ENCODE data around the gene DDRGK1.
"Not testable (repeated sequence)": the region's sequence is repeated elsewhere in the genome, so short reads cannot be mapped to it uniquely, and the experiment has no call there.

DDRGK1 gene

DNA sequence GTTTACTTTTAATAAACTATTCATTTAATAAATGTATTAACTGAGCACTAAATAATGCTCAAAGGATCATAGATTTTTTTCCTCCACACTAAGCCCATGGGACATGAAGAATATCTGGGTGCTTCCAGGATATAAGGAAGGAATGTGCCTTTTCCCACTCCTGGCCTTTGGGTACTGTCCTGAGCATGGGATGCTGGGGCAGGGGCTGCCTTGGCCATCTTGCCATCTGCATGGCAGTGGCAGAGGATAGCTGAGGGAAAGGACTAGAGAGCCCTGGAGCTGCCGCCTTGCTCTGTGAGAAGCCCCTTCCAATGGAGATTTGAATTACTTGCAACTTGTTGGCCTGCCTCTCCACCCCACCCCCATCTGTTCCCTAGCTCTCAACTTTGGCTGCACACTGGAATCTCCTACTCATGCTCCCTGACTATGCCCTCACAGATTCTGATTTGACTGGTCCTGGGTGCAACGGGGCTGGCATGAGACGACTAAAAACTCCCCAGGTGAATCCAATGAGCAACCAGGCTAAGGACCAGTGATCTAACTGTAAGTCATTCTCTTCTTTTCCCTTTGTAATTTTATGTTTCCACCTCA is 15.6 kb downstream of the DDRGK1 start:
- Histone ChIP-seq H3K9me3 (replicated peaks in 1 of 2; ENCODE audit: control insufficient read depth in 2 of 2, insufficient read depth in 1 of 2, low read depth in 1 of 2, low read length in 2 of 2) (no peaks in the 10 kb centered on the region), H2AFZ (ENCODE audit: low read length) (no peak overlapping the region), H3K23ac (ENCODE audit: low read depth, low read length, poor library complexity) (no peak overlapping the region), H3K27me3 (ENCODE audit: control insufficient read depth in 3 of 3, insufficient read depth in 3 of 3, low read depth in 1 of 3, low read length in 3 of 3) (no peaks in the 10 kb centered on the region), H2BK15ac (ENCODE audit: low read length) (no peak overlapping the region), H3K4me1 (ENCODE audit: control insufficient read depth in 2 of 2, insufficient read depth in 1 of 2, low read depth in 1 of 2, low read length in 2 of 2) (no peaks in the 10 kb centered on the region), H4K91ac (ENCODE audit: low read depth, low read length, poor library complexity) (no peak overlapping the region), H3K4ac (ENCODE audit: low read length) (no peak overlapping the region), H2BK120ac (ENCODE audit: low read depth, low read length) (no peak overlapping the region), H3K4me3 (ENCODE audit: low read length in 2 of 2) (no peak overlapping the region), H2AK5ac (ENCODE audit: low read depth, low read length) (no peak overlapping the region), H3K18ac (ENCODE audit: low read length) (peak overlapping the region; percentile 13), H3K36me3 (replicated peaks in 1 of 2; ENCODE audit: control insufficient read depth in 2 of 2, insufficient read depth in 2 of 2, low read length in 2 of 2) (peaks cover 32 to 55% of the 10 kb centered on the region in 2 donors), H2BK12ac (ENCODE audit: low read length) (no peak overlapping the region), H3K14ac (ENCODE audit: low read length) (no peak overlapping the region), H3K79me1 (ENCODE audit: low read depth, low read length) (no peaks in the 10 kb centered on the region), H4K8ac (ENCODE audit: low read depth, low read length) (no peak overlapping the region), H3K9ac (ENCODE audit: low read depth, low read length, poor library complexity) (no peak overlapping the region), H3K27ac (replicated peaks; ENCODE audit: low read length) (no peak overlapping the region), H3K4me2 (ENCODE audit: insufficient read depth, low read length, poor library complexity, severe bottlenecking) (no peak overlapping the region), H2BK5ac (ENCODE audit: low read length) (no peak overlapping the region)
- no CpG with 5 or more reads among the region's 3 CpGs for WGBS, 2 donors (ENCODE audit: extremely low coverage in 2 of 2, insufficient read length in 2 of 2, insufficient replicate concordance in 1 of 2)
- no peak for DNase-seq (ENCODE audit: low spot score)

DNA sequence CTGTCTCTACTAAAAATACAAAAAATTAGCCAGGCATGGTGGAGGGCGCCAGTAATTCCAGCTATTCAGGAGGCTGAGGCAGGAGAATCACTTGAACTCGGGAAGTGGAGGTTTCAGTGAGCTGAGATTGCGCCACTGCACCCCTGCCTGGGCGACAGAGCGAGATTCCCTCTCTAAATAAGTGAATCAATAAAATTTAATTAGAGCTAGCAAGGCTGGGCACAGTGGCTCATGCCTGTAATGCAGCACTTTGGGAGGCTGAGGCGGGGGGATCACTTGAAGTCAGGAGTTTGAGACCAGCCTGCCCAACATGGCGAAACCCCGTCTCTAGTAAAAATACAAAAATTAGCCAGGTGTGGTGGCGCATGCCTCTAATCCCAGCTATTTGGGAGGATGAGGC is 16.6 kb downstream of the DDRGK1 start:
- H2AK5ac ChIP-seq (ENCODE audit: low read depth, low read length); H3K18ac ChIP-seq (ENCODE audit: low read length); H3K4me3 ChIP-seq (ENCODE audit: low read length in 2 of 2); H2BK120ac ChIP-seq (ENCODE audit: low read depth, low read length); H3K27ac ChIP-seq (replicated peaks; ENCODE audit: low read length); H2BK12ac ChIP-seq (ENCODE audit: low read length); H3K27me3 ChIP-seq (ENCODE audit: control insufficient read depth in 3 of 3, insufficient read depth in 3 of 3, low read depth in 1 of 3, low read length in 3 of 3); H2BK5ac ChIP-seq (ENCODE audit: low read length); H3K9me3 ChIP-seq (replicated peaks in 1 of 2; ENCODE audit: control insufficient read depth in 2 of 2, insufficient read depth in 1 of 2, low read depth in 1 of 2, low read length in 2 of 2); H3K23ac ChIP-seq (ENCODE audit: low read depth, low read length, poor library complexity); H4K91ac ChIP-seq (ENCODE audit: low read depth, low read length, poor library complexity); H3K9ac ChIP-seq (ENCODE audit: low read depth, low read length, poor library complexity); H4K8ac ChIP-seq (ENCODE audit: low read depth, low read length); H3K4ac ChIP-seq (ENCODE audit: low read length); H3K14ac ChIP-seq (ENCODE audit: low read length); H2BK15ac ChIP-seq (ENCODE audit: low read length); H3K79me1 ChIP-seq (ENCODE audit: low read depth, low read length); H3K4me1 ChIP-seq (ENCODE audit: control insufficient read depth in 2 of 2, insufficient read depth in 1 of 2, low read depth in 1 of 2, low read length in 2 of 2); H2AFZ ChIP-seq (ENCODE audit: low read length); DNase-seq (ENCODE audit: low spot score); H3K4me2 ChIP-seq (ENCODE audit: insufficient read depth, low read length, poor library complexity, severe bottlenecking): not testable (repeated sequence)
- H3K36me3 ChIP-seq (replicated peaks in 1 of 2; ENCODE audit: control insufficient read depth in 2 of 2, insufficient read depth in 2 of 2, low read length in 2 of 2): peaks cover 27 to 46% of the 10 kb centered on the region in 2 donors
- WGBS, 2 donors (ENCODE audit: extremely low coverage in 2 of 2, insufficient read length in 2 of 2, insufficient replicate concordance in 1 of 2): no CpG with 5 or more reads among the region's 9 CpGs

DNA sequence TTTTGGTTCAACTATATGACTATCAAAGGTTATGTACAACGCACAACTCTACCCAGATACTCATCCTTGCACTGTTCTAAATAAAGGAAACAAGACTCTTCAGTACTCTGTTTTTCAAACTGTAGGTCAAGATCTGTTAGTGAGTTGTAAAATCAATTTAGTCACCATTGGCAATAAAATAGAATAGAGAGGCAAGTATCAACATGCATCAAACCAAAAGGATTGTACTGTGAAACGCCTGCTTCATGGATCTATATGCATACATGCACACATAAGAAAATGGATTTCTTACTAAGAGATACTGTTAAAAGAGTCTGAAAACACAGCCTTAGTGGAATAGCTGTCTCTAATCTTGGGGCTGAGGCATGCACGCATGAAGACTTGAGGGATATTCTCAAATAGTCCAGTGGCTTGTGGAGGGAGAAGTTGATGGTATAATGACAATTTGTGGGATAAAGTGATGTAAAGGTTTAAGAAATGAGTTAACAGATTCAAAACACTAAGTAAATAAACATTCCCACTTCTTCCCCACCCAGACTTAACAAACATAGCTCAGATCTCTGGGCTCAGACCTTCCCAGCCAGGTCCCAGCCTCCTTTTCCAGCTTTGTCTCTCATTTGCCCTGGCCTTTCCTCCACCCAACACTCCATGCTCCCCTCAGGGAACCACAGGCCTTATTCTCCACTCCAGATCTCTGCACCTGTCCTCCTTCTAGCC is 20.4 kb downstream of the DDRGK1 start:
- Histone ChIP-seq H3K9ac (ENCODE audit: low read depth, low read length, poor library complexity) (no peak overlapping the region), H2AFZ (ENCODE audit: low read length) (no peak overlapping the region), H2AK5ac (ENCODE audit: low read depth, low read length) (no peak overlapping the region), H2BK120ac (ENCODE audit: low read depth, low read length) (no peak overlapping the region), H3K14ac (ENCODE audit: low read length) (no peak overlapping the region), H3K27ac (replicated peaks; ENCODE audit: low read length) (no peak overlapping the region), H2BK5ac (ENCODE audit: low read length) (no peak overlapping the region), H3K9me3 (replicated peaks in 1 of 2; ENCODE audit: control insufficient read depth in 2 of 2, insufficient read depth in 1 of 2, low read depth in 1 of 2, low read length in 2 of 2) (no peaks in the 10 kb centered on the region), H3K4me2 (ENCODE audit: insufficient read depth, low read length, poor library complexity, severe bottlenecking) (no peak overlapping the region), H2BK12ac (ENCODE audit: low read length) (no peak overlapping the region), H3K27me3 (ENCODE audit: control insufficient read depth in 3 of 3, insufficient read depth in 3 of 3, low read depth in 1 of 3, low read length in 3 of 3) (no peaks in the 10 kb centered on the region), H2BK15ac (ENCODE audit: low read length) (no peak overlapping the region), H3K4me3 (ENCODE audit: low read length in 2 of 2) (no peak overlapping the region), H3K79me1 (ENCODE audit: low read depth, low read length) (no peaks in the 10 kb centered on the region), H3K36me3 (replicated peaks in 1 of 2; ENCODE audit: control insufficient read depth in 2 of 2, insufficient read depth in 2 of 2, low read length in 2 of 2) (peaks cover 2 to 8% of the 10 kb centered on the region in 2 donors), H3K23ac (ENCODE audit: low read depth, low read length, poor library complexity) (no peak overlapping the region), H3K4me1 (ENCODE audit: control insufficient read depth in 2 of 2, insufficient read depth in 1 of 2, low read depth in 1 of 2, low read length in 2 of 2) (no peaks in the 10 kb centered on the region), H3K4ac (ENCODE audit: low read length) (no peak overlapping the region), H4K8ac (ENCODE audit: low read depth, low read length) (no peak overlapping the region), H3K18ac (ENCODE audit: low read length) (no peak overlapping the region), H4K91ac (ENCODE audit: low read depth, low read length, poor library complexity) (no peak overlapping the region)
- WGBS, 2 donors (ENCODE audit: extremely low coverage in 2 of 2, insufficient read length in 2 of 2, insufficient replicate concordance in 1 of 2): no CpG with 5 or more reads among the region's 3 CpGs
- DNase-seq (ENCODE audit: low spot score): no peak

DNA sequence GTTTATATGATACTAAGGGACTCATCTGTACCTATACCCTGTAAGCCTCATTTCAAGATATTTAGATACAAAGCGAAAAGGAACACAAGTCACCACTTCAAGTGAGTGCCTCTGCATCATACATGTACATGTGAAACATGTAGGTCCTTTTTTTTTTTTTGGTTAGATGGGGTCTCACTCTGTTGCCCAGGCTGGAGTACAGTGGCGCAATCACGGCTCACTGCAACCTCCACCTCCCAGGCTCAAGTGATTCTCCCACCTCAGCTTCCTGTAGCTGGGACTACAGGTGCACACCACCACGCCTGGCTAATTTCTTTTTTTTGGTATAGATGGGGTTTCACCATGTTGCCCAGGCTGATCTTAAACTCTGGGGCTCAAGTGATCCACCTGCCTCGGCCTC is 22.1 kb downstream of the DDRGK1 start:
- not testable (repeated sequence) for H2AK5ac ChIP-seq (ENCODE audit: low read depth, low read length); H2BK15ac ChIP-seq (ENCODE audit: low read length); H4K8ac ChIP-seq (ENCODE audit: low read depth, low read length); H2BK120ac ChIP-seq (ENCODE audit: low read depth, low read length); H2BK12ac ChIP-seq (ENCODE audit: low read length); H3K9ac ChIP-seq (ENCODE audit: low read depth, low read length, poor library complexity); H2BK5ac ChIP-seq (ENCODE audit: low read length); H2AFZ ChIP-seq (ENCODE audit: low read length); H3K4me3 ChIP-seq (ENCODE audit: low read length in 2 of 2); DNase-seq (ENCODE audit: low spot score); H3K9me3 ChIP-seq (replicated peaks in 1 of 2; ENCODE audit: control insufficient read depth in 2 of 2, insufficient read depth in 1 of 2, low read depth in 1 of 2, low read length in 2 of 2); H3K27me3 ChIP-seq (ENCODE audit: control insufficient read depth in 3 of 3, insufficient read depth in 3 of 3, low read depth in 1 of 3, low read length in 3 of 3); H3K79me1 ChIP-seq (ENCODE audit: low read depth, low read length); H3K27ac ChIP-seq (replicated peaks; ENCODE audit: low read length); H4K91ac ChIP-seq (ENCODE audit: low read depth, low read length, poor library complexity); H3K18ac ChIP-seq (ENCODE audit: low read length); H3K23ac ChIP-seq (ENCODE audit: low read depth, low read length, poor library complexity); H3K4me2 ChIP-seq (ENCODE audit: insufficient read depth, low read length, poor library complexity, severe bottlenecking); H3K4ac ChIP-seq (ENCODE audit: low read length); H3K36me3 ChIP-seq (replicated peaks in 1 of 2; ENCODE audit: control insufficient read depth in 2 of 2, insufficient read depth in 2 of 2, low read length in 2 of 2); H3K14ac ChIP-seq (ENCODE audit: low read length); H3K4me1 ChIP-seq (ENCODE audit: control insufficient read depth in 2 of 2, insufficient read depth in 1 of 2, low read depth in 1 of 2, low read length in 2 of 2)
- WGBS, 2 donors (ENCODE audit: extremely low coverage in 2 of 2, insufficient read length in 2 of 2, insufficient replicate concordance in 1 of 2): no CpG with 5 or more reads among the region's 5 CpGs
